A549 (cell line): ENCODE measurements around the gene PTGER1.

Experiments used
- CTCF ChIP-seq: fragments of >200 bp; sonication (Bioruptor Twin); formaldehyde crosslinking; IDR thresholded peaks from 3 replicates; pipeline ENCODE4 v1.5.1; 2016
- ELK1 ChIP-seq: fragments of 150-350 bp; IDR thresholded peaks from 2 replicates; pipeline ENCODE4 v1.6.1; 2014; ENCODE audit warnings: low read depth, mild to moderate bottlenecking, low read length
- HOXB5 ChIP-seq: fragments of 250-450 bp; sonication (Bioruptor Pico); IDR thresholded peaks from 2 replicates; pipeline ENCODE4 v1.5.0; 2020; ENCODE audit warnings: mild to moderate bottlenecking, moderate library complexity
- MAX ChIP-seq: IDR thresholded peaks from 2 replicates; pipeline ENCODE4 v1.6.1; 2012
- MYC ChIP-seq: IDR thresholded peaks from 2 replicates; pipeline ENCODE4 v1.6.1; 2012; ENCODE audit warnings: mild to moderate bottlenecking, inconsistent platforms, low read length, improper control_type of control experiment, borderline replicate concordance
- POLR2A ChIP-seq: IDR thresholded peaks from 2 replicates; pipeline ENCODE4 v1.6.1; 2012; ENCODE audit warnings: mild to moderate bottlenecking, low read length
- REST ChIP-seq: fragments of 200-600 bp; sonication (generic); IDR thresholded peaks from 2 replicates; pipeline ENCODE4 v1.6.1; 2016; ENCODE audit warnings: antibody characterized with exemption, mild to moderate bottlenecking, moderate library complexity
- RNF2 ChIP-seq: fragments of 200-600 bp; sonication (generic); IDR thresholded peaks from 2 replicates; pipeline ENCODE4 v1.6.1; 2016; ENCODE audit warnings: low read depth, mild to moderate bottlenecking, antibody characterized with exemption, moderate library complexity, borderline replicate concordance
- SMC3 ChIP-seq: fragments of >200 bp; sonication (Bioruptor Twin); formaldehyde crosslinking; IDR thresholded peaks from 3 replicates; pipeline ENCODE4 v1.6.1; 2018; ENCODE audit warnings: inconsistent platforms
- USF2 ChIP-seq: fragments of 450-650 bp; IDR thresholded peaks from 2 replicates; pipeline ENCODE4 v1.6.1; 2014; ENCODE audit warnings: antibody characterized with exemption
- ZFP36 ChIP-seq: fragments of 450-650 bp; IDR thresholded peaks from 2 replicates; pipeline ENCODE4 v1.6.1; 2014; ENCODE audit warnings: borderline replicate concordance; ENCODE audit not compliant: partially characterized antibody
- ZNF302 ChIP-seq: fragments of 250-450 bp; sonication (Bioruptor Pico); IDR thresholded peaks from 2 replicates; pipeline ENCODE4 v1.9.0; 2021; ENCODE audit warnings: inconsistent platforms, mild to moderate bottlenecking, moderate library complexity

- no peak for TF ChIP-seq CTCF
- TF ChIP-seq SMC3, result no peak
- no peak for TF ChIP-seq POLR2A
- TF ChIP-seq ZFP36, result no peak
- TF ChIP-seq MAX, result no peak
- TF ChIP-seq USF2, result no peak
- no peak for TF ChIP-seq HOXB5
- no peak for TF ChIP-seq ELK1
- TF ChIP-seq ZNF302 (CRISPR knock-in tag), result no peak
- no peak for TF ChIP-seq MYC
- TF ChIP-seq RNF2, result no peak
- TF ChIP-seq REST, result no peak
These were observed 19.3 kb upstream of the PTGER1 start for GRCh38 chr19:14494411-14494810.
